Stimulated activated CD4-positive, alpha-beta T cell treated with anti-CD3 and anti-CD28 coated beads, Interleukin-2, amount 100 ng/mL, for 4 hours (primary cell): ENCODE measurements around the gene BORCS5.
"Not testable (repeated sequence)": the region's sequence is repeated elsewhere in the genome, so short reads cannot be mapped to it uniquely, and the experiment has no call there.

Source experiments
- DNase-seq: peaks from one replicate; pipeline ENCODE4 v3.0.0-alpha.2; 2020; ENCODE audit warnings: low read depth

BORCS5 gene

GRCh38 chr12:12488823-12489550, 132.1 kb downstream of the BORCS5 start:
- DNase-seq, result no peak

- no peak for DNase-seq
Observed at GRCh38 chr12:12491606-12492005, 134.7 kb downstream of the BORCS5 start.

DNA sequence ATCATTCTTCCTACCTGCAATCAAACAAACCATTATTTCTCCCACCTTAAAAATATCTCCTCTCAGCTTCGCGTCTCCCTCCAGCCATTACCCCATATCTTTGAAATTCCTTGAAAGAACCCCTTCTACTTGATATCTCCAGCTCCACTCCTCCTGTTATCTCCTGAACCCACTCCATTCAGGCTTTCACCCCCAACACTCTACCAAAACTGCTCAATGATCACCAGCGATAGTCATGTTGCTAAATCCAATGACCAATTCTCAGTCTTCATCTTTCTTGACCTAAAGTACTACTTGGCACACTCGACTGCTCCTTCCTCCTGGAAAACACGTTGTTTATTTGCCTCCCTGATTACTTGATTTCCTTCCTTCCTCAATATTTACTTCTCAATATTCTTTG, 135.7 kb downstream of the BORCS5 start:
- DNase-seq, result no peak

DNA sequence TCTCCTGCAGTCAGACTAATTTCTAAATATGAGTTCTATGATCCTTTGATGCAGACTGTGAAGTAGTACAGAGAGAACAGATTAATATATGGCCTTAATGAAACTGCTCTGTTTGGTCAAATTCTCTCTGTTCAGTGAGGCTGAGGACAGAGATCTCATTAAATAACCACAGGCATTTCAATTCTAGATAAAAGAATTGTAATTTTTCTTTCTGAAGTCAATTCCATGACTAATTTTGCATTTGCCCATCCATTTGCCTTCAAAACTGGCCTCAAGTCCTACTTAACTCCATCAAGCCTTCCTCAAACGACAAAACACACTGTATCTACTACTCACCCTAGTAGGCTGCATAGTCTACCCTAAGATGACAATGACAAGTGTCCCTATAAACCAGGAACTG, 138.7 kb downstream of the BORCS5 start:
- DNase-seq, result no peak

DNA sequence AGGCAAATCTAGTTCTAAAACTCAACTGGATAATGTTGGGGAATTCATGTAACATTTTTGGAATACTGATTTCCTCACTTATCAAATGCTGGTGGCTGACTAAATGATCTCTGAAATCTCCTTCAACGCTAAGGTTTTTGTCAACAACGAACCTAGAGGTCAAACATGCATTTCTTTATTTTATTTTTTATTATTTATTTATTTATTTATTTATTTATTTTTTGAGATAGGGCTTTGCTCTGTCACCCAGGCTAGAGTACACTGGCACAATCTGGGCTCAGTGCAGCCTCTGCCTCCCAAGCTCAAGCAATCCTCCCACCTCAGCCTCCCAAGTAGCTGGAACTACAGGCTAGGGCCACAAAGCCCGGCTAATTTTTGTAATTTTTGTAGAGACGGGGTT, 141.3 kb downstream of the BORCS5 start:
- no peak for DNase-seq

- no peak for DNase-seq
Observed at GRCh38 chr12:12499909-12500604, 143.2 kb downstream of the BORCS5 start.

- DNase-seq, result no peak
Observed at GRCh38 chr12:12501121-12501520, 144.2 kb downstream of the BORCS5 start.

- not testable (repeated sequence) for DNase-seq
Observed at GRCh38 chr12:12502130-12502814, 145.4 kb downstream of the BORCS5 start.

DNA sequence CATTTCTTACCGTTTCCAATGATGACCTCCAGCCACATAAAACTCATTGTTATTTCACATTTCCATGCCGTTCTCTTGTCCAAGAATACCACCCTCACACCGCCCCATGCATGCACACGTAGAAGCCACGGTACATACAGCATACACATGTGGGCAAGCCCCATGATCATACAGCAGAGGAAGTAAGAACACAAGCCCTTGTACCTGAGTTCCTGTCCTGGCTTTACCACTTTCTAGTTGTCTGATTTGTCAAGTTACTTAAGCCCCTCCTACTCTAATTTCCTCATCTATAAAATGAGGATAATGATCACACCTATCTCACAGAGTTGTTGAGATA, 145.9 kb downstream of the BORCS5 start:
- DNase-seq, result no peak

GRCh38 chr12:12503384-12504078, 146.7 kb downstream of the BORCS5 start:
- no peak for DNase-seq

DNA sequence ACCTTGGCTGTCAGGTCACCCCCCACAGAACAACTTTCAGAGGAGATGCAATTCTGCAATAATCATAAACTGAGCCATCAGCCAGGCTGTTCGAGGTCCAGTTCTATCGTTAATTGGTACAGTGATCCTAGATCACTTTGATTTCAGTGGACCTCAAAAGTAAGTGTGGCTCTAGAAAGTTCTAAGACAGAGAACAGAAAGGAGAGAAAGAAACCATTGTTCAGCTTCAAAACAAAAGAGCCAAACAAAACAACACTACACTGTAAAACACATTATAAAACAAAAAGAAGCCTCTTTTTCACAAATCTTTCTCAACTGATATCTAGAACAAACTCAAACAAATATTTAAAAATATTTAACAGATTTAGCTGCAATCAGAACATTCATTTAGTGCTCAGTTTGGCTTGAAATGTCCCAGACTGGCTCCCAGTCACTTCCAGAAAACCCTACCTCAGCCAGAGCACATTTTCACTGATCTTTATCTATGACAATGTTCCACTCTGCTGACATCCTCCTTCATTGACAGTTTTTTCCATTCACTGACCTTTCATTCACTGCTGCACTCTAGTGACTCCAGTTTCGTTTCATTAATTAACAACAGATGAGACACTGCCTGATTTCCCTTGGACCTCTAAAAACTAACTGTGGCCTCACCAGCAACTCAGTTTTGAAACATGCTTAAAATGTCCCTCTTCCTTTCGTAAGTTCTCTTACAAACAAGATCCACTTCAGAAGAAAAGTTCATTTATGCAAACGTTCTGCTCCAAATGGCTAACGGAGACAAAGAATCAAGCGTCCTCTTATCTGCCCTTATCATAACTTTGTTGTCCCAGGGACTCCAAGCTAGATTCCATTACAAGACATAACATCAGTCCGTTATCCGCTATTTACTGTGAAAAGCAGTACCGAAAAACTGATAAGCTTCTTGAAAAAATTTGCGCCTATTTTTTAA, 148.9 kb downstream of the BORCS5 start:
- DNase-seq, result no peak

- DNase-seq, result no peak
Observed at GRCh38 chr12:12506496-12506890, 149.6 kb downstream of the BORCS5 start.

DNA sequence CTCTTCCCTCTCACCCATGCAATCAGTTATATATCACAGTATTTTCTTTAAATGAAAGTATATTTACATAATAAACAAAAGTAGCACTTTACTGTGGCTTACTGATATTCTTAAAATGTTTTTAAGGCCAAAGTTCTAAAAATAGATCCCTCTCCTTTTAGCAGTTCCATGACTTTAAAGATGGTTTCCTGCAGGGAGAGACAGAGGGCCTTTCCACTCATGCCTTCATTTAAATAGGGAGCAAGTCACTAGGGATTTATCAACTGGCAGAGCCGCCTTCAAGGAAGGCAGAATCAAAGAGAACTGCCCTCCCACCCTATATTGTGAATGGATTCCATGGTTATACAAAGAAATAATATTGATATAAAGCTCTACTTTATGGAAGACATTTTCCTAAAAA, 150.2 kb downstream of the BORCS5 start:
- DNase-seq, result no peak

DNA sequence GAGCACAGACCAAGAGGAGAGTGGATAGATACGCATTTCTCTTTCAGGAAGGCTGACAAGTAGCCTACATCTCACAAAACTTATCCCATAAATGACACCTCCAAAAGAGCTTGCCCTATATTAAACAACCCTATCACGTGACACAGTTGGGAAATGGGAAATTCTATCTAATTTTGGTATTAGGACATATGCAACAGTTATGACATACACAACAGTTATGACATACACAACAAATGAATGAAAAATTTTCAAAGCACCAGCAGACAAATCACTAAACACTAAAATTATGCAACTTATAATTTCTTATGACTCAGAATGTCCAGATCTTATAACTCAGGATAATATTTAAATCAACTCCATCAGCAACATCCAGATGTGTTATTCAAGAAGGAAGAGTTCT, 151.7 kb downstream of the BORCS5 start:
- DNase-seq, result no peak

DNA sequence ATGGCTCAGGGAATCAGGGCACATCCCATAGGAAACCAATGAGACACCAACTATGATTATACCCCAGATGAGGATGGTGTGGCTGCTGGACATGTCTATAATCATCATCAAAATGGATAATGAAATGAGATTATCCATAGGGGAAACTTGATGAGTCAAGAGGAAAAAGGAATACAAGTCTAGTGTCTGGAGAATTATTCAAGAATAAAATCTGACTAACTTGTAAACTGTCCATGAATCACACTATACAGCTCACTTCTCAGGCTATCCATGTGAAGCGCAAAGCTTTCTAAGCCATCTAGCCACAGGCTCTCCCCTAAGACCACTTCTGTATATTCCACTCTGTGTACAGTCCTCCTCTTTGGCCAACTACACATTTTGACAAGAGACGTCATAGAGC, 153.3 kb downstream of the BORCS5 start:
- no peak for DNase-seq

- no peak for DNase-seq
Observed at GRCh38 chr12:12510551-12510950, 153.7 kb downstream of the BORCS5 start.

GRCh38 chr12:12511021-12511783, 154.3 kb downstream of the BORCS5 start:
- DNase-seq, result no peak

DNA sequence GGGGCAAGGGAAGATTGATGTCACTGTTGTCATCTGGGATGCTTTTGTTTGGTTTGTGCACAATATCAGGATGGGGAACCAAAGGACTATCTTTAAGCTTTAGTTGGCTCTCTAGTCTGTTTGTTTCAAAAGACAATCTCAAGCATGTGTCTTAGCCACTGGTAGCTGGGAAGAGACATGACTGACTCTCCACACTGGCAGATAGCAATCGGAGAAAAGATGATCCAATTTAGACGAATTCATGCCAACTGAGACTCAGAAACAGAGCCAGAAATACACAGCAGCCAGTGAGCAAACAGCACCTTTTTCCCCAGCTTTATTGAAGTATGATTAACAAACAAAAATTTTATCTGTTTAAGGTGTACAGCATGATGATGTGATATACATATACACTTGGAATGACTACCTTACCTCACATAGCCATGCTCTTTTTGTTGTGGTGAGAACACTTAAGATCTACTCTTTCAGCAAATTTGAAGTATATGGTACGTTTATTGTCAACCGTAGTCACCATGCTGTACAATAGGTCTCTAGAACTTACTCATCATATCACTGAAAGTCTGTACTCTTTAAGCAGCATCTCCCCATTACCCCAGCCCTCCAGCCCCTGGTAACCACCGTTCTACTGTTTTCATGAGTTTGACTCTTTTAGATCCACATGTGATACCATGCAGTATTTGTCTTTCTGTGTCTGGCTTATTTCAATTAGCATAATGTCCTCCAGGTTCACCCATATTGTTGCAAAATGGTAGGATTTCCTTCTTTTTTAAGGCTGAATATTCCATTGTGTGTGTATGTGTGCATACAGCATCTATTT, 155.2 kb downstream of the BORCS5 start:
- no peak for DNase-seq

DNA sequence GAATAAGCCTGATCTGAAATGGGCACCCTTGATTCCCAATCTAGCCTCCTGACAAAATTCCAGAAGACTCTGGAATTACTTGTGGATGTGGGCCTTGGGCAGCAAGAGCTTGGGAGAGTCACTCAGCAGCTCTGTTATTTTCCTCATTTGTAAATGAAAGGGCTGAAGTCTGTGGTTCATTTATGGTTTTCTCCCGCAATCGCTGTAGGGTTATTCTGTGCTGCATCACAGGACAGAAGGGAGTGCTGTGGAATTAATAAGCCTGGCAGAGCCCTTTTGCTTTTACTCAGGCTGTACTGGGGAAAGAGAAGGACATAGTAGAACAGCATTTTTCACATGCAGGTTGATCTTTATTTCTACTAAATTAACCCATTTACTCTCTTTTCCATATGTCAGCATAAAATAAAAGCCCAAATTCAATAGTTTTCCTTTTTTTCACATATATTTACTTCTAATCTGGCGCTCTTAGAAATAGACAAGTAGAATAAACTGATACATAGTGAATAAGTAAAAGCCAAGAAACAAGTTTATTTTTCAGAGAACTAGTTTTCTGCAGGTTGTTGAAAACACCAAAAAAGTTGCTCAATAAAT, 156.6 kb downstream of the BORCS5 start:
- no peak for DNase-seq

GRCh38 chr12:12518464-12518845, 161.6 kb downstream of the BORCS5 start:
- no peak for DNase-seq
